Mammary epithelial cell (primary cell): ENCODE results near the gene PTGES2.

Source experiments
- EZH2 ChIP-seq: IDR thresholded peaks from 2 replicates; pipeline ENCODE4 v1.6.1; 2012; ENCODE audit warnings: low read length, inconsistent platforms, borderline replicate concordance
- TF ChIP-seq, protein P1 (sequence below), 2 donors: IDR thresholded peaks in 1 of 2; conservative IDR thresholded peaks in 1 of 2; 2 replicates each; pipeline ENCODE4 v1.5.1; 2011 to 2012; ENCODE audit warnings: inconsistent platforms in 2 of 2, low read length in 2 of 2, mild to moderate bottlenecking in 2 of 2, control low read depth in 1 of 2, low read depth in 1 of 2; ENCODE audit not compliant: insufficient read depth in 1 of 2; ENCODE audit errors: extremely low read depth in 1 of 2

DNA sequence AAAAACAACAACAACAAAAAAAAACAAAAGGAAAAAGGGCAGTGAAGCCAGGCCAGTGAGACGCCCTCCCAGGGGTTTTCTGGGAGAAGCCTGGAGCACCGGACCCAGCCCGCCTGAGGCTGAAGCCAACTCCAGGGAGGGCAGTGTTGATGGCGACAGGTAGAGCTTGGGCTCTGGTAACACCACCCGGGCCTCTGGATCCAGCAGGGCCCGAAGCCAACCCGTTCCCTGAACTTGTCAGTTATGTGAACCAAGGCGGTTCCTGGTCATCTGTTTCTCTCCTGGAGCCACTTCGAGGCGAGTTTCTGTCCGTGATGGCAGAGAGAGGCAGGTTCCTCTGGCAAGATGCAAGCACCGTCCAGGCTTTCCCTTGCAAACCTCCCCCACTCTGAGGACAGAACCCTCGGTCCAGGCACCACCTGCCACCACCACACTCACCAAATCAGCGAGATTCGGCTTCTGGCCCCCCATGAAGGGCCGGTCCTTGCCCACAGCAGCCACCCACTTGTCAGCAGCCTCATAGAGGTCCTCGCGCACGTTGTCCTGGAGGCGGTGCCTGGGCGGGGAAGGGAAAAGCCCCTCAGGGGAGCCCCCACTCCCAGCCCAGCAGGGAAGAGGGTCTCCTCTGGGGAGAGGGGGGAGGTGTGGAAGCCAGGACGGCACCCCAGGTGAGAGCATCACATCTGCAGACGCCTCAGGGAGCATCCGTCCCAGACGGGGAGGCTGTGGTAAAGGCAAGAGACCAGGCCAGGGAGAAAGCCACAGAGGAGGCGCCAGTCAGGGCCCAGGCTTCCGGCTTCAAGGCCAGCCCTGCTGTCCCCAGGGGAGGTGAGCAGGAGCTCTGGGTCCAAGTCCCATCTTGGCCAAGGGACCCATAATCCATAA lies 5.4 kb downstream of the PTGES2 start:
- TF ChIP-seq, protein P1, sequence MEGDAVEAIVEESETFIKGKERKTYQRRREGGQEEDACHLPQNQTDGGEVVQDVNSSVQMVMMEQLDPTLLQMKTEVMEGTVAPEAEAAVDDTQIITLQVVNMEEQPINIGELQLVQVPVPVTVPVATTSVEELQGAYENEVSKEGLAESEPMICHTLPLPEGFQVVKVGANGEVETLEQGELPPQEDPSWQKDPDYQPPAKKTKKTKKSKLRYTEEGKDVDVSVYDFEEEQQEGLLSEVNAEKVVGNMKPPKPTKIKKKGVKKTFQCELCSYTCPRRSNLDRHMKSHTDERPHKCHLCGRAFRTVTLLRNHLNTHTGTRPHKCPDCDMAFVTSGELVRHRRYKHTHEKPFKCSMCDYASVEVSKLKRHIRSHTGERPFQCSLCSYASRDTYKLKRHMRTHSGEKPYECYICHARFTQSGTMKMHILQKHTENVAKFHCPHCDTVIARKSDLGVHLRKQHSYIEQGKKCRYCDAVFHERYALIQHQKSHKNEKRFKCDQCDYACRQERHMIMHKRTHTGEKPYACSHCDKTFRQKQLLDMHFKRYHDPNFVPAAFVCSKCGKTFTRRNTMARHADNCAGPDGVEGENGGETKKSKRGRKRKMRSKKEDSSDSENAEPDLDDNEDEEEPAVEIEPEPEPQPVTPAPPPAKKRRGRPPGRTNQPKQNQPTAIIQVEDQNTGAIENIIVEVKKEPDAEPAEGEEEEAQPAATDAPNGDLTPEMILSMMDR (conservative IDR thresholded peaks at IDR 0.05 in 1 of 2, IDR thresholded peaks at IDR 0.05 in 1 of 2; ENCODE audit: extremely low read depth in 1 of 2, insufficient read depth in 1 of 2, low read depth in 1 of 2, low read length in 2 of 2), result no peak
- no peak for TF ChIP-seq EZH2
